RCC 7860 (cell line): ENCODE results near the gene ATG4B.
"Not testable (repeated sequence)": the region's sequence is repeated elsewhere in the genome, so short reads cannot be mapped to it uniquely, and the experiment has no call there.

ENCODE experiments used
- DNase-seq: peaks from one replicate; pipeline ENCODE4 v3.0.0-alpha.2; 2015; ENCODE audit warnings: low spot score
- FAIRE-seq: peaks from 2 replicates; lab custom pipeline; 2012; peaks lifted over from hg19 to GRCh38; lab: Jason Lieb, UNC

The ATG4B gene

GRCh38 chr2:241660593-241661213, 23.2 kb downstream of the ATG4B start:
- DNase-seq (no peak), FAIRE-seq (no peak)

- FAIRE-seq, DNase-seq: not testable (repeated sequence)
These were observed 25.2 kb downstream of the ATG4B start for GRCh38 chr2:241662731-241663130.

DNA sequence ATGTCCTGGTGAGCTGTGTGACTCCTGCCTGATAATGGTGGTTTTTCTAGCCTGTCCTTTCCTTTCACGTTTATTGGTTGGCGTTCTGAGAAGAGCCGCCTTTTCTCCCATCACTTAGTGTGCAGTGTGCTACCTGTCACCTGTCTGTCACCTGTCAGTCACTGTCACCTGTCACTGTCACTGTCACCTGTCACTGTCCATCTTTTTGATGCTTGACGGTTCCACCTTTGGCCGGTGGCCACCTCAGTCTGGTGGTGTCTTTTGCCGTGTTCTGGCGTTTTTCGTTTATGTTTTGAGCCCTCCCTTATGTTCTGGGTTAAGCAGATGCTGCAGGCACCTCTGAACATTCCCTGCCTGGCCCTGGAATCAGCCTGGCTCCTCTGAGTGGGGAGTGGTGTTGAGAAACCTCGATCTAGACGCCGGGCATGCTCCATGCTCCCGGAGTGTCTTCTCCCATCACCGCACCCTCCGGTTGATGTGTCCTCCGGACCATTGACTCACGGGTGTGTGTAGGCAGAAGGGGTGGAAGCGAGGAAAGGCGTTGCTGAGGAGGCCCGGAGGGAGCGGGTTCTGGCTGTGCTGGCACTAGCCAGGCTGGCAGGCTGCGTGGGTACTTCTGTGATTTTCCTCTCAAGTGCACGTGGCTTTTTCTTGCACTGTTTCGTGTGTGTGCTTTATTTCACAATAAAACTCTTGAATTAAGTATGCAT, 28.4 kb downstream of the ATG4B start:
- FAIRE-seq: no peak
- DNase-seq: no peak

GRCh38 chr2:241666627-241667400, 29.3 kb downstream of the ATG4B start:
- FAIRE-seq (no peak), DNase-seq (no peak)

DNA sequence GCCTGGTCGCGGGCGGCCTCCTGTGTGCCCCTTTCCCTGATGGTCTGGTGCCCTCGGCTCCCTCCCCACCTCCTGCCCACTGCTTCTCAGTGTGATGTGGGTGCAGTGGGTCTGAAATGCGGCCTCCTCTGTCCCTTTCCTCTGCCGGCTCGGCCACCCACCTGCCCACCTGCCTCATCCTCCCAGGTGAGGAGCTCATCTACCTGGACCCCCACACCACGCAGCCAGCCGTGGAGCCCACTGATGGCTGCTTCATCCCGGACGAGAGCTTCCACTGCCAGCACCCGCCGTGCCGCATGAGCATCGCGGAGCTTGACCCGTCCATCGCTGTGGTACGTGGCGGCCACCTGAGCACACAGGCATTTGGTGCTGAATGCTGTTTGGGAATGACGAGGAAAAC, 30.9 kb downstream of the ATG4B start:
- FAIRE-seq (no peak), DNase-seq (no peak)

DNA sequence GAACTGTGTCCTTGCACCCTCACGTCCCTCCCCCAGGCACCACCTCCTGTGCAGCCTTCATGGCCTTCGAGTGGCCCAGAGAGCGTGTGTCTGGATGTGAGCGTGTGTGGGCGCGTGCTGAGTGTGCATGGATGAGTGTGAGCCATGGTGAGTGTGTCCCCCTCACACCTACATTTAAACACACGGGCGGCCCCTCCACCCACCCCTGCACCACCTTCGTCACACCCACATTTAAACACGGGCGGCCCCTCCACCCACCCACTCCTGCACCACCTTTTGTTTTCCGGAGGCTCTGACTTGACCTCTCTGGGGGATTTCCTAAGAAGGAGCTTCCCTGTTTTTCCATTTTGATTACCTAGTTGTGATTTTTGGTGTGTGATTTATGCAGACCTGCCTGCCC, 31.3 kb downstream of the ATG4B start:
- FAIRE-seq: no peak

DNA sequence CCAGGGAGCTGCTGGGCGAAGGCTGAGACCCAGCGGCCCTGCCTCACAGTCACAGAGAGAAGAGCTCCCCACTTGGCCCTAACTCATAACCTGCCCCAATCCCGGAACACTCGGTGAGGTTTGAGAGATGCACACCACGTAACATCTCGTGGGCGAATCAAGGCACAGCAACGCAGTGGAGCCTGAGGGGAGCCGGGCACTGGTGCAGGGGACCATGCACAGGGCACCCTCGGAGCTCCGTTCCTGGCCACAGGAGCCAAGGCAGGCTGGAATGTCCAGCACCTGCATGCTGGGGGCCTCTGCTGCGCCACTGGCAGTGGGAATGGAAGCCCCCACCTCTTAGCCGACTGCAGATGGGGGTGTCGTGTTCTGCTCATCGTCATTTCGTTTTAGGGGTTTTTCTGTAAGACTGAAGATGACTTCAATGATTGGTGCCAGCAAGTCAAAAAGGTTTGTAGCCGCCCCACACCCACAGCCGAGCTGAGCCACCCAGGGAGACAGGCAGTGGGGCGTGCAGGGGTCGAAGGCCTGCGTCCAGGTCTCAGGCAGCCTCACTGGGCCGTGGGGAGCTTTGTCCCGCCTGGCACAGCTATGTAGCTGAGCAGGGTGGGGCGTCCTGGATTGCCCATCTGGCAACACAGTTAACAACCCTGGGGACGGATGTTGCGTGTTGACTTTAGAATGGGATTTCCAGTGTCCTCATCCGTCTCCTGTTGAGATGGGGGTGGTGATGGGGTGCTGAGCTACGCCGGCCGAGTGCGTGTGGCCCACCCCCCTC, 33.0 kb downstream of the ATG4B start:
- DNase-seq (no peak), FAIRE-seq (no peak)

More for the DNA sequence above, 31.3 kb downstream of the ATG4B start:
- no peak for DNase-seq

GRCh38 chr2:241671457-241672240, 34.2 kb downstream of the ATG4B start:
- DNase-seq (no peak), FAIRE-seq (no peak)

GRCh38 chr2:241672243-241673188, 35.0 kb downstream of the ATG4B start:
- FAIRE-seq: no peak

GRCh38 chr2:241673189-241673663, 35.7 kb downstream of the ATG4B start:
- FAIRE-seq: no peak

More at GRCh38 chr2:241672243-241673188, 35.0 kb downstream of the ATG4B start:
- no peak for DNase-seq

DNA sequence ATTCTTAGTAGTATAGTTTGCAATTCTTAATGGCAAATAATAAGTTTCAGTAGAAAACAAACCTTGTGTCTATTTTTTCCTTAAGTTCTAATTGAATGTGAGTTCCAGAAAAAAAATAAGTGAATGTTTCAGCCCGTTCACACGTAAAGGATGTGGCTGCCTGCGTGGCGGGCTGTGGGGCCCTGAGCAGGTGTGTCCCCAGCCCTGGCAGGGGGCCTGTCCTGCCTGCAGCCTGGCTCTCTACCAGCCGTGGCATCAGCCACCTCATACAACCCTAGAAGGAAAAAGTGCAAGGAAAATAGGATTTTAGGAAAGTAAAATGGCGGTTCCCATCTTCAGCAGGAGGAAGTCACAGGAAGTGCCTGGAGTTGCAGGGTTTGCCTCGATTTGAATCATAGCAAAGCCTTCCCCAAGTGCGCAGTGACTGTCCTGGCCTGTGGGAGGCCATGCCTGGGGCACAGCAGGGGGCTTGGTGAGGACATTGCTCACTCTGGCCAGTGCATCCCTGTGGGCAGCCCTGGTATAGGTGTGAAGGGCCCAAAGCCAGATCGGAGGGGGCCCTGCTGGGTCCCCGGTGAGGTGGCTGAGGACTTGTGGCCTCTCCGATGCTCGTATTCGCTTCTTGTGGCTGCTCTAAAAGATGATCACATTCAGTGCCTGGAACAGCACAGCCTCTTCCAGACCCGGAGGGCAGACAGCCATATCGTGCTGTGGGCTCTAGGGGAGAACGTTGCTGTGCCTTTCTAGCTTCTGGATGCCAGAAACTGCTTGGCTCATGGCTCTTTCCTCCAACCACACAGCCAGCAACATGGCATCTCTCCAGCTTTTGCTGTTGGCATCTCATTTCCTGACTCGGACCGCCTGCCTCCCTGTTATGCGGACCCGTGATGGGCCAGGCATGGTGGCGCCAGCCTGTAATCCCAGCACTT, 36.6 kb downstream of the ATG4B start:
- FAIRE-seq (no peak), DNase-seq (peak; percentile 4)

More at GRCh38 chr2:241673189-241673663, 35.7 kb downstream of the ATG4B start:
- DNase-seq: no peak

GRCh38 chr2:241675885-241676284, 38.4 kb downstream of the ATG4B start:
- FAIRE-seq: no peak
- DNase-seq: no peak

DNA sequence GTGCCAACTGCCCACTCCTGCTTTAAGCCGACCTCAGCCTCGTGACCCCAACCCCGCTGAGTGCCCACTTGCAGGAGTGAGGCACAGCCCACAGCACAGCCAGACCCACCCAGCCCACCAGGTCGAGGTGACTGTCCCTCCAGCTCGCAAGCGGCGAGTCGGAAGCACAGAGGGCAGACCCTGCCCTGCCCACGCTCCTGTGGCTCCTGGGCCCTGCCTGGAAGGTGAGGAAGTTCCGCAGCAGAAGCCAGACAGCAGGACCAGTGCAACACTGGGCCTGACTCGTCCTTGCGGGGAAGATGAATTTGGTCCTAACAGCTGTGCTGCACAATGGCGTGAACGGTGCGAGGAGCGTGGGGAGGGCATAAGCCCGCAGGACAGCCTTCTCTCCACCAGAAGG, 39.2 kb downstream of the ATG4B start:
- no peak for FAIRE-seq

GRCh38 chr2:241677392-241677791, 39.9 kb downstream of the ATG4B start:
- DNase-seq (no peak), FAIRE-seq (no peak)

More for the DNA sequence above, 39.2 kb downstream of the ATG4B start:
- DNase-seq: no peak

GRCh38 chr2:241678307-241678706, 40.8 kb downstream of the ATG4B start:
- DNase-seq: no peak
- FAIRE-seq: no peak

GRCh38 chr2:241678784-241679540, 41.5 kb downstream of the ATG4B start:
- FAIRE-seq: no peak
- DNase-seq: no peak

GRCh38 chr2:241680044-241680443, 42.6 kb downstream of the ATG4B start:
- DNase-seq (no peak), FAIRE-seq (no peak)
